Stimulated activated CD4-positive, alpha-beta T cell treated with anti-CD3 and anti-CD28 coated beads, Interleukin-15, amount 100 ng/mL, for 48 hours (primary cell): ENCODE data around the gene TRIP13.
"Not testable (repeated sequence)": the region's sequence is repeated elsewhere in the genome, so short reads cannot be mapped to it uniquely, and the experiment has no call there.

ENCODE experiments used
- DNase-seq, 2 donors: peaks; one replicate each; pipeline ENCODE4 v3.0.0-alpha.2; 2020; ENCODE audit warnings: low read depth in 2 of 2

TRIP13 gene

DNA sequence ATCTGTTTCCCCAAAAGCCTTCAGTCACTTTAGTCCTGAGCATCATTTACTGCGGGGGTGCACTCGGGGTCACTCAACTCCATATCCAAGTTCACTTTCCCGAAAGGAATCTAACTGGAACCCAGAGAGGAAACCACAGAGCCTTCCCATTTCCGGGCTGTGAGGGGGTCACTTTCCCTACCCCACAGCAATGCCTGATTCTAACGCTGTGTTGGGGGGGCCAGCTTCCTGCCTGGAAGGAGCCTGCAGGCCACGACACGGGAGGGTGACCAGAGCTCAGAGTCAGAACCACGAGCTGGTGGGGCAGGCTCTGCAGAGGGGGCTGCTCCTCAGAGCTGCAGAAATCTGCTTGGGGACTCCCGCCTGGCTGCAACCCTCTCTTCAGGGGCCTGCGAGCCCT, 20.4 kb upstream of the TRIP13 start:
- DNase-seq = no peak

DNA sequence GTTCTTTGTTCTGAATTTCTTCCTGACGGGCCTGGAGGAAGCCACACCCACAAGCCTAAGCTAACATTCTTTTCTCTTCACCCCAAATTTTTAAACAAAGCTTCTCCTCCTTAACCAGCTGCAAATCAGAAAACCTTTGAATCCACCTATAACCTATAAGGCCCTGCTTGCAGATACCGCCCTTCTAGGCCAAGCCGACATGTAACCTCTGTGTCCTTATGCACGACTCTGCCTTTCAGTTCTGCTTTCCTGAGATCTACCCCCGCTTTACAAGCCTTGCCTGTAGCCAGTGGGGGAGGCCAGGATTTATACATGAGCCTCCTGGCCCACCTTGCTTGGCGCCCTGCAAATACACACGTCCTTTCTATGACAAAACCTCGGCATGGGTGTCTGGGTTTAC, 19.4 kb upstream of the TRIP13 start:
- no peak for DNase-seq

DNA sequence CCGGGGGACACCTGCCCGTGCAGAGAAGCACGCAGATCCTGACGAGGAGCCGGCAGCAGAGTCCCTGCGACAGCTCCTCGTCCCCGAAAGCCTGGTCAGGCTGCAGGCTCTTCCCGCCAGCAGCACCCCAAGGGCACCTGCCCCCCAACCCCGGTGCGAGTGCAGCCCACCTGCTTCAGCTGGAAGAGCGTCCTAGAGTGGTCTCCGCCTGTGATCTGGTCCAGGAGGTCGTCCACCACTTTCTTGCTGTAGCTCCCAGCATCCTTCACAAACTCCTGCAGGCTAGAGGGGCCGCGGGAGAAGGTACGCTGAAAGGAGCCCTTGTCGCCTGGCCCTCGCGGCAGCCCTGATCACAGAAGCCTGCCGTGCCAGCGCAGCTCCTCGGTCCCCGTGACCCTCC, 16.8 kb upstream of the TRIP13 start:
- DNase-seq = no peak

DNA sequence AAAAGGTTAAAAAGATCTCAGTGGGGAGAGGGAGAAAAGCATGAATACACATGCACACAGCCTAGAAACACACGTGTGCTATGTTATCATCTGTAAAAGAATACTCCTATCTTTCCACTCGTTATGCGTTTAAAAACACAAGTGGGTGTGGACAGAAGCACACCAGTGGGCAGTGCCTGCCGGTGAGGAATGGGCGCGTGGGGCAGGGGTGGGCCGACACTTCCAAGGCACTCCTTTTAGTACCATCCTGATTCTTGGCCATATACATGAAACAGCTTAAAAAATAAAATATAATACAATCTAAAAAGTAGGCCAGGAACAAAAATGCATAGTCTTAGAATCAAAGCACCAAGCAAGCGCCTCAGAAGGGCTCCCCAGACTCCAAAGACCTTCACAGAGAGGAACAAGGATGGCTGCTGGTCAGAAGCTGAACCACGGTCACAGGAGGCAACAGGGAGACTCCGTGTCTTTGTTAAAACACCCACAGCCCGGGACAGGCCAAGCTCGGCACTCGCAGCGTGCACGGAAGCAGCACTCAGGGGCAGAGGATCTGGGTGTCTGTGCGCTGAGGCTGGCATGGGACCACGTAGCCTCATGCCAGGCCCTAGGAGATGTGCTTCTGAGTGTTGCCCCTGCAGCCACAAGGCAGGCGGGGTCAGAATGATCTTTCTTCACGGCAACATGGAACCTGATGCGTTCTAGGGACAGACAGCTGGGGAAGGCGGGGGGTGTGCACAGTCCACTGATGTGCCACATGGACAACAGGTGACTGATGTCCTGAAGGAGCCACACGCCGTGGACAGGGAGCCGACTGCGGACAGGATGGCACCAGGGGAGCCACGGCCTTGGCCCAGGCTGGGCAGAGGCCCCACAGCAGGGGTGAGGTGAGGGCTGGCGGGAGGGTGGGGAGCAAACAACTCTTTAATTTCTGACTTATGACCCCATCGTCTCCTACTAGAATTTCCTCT, 16.0 kb upstream of the TRIP13 start:
- no peak for DNase-seq

DNA sequence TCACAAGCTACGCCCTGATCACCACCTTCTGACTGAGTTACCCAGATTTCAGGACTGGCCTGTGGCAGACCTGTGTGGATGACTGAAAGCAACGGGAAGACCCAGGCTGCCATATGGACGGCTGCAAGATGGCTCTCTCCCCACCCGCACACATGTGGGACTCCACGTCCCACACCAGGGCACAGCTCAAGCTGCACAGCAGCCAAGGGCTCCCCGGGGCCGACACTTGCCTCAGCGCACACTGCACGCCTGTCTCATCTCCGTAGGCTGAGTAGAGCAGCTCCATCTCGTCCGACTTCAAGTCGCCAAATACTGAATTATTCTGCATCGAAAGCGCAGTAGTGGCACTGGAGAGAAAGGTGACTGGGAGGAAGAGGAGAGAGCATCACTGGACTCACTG, 14.6 kb upstream of the TRIP13 start:
- DNase-seq = no peak

DNA sequence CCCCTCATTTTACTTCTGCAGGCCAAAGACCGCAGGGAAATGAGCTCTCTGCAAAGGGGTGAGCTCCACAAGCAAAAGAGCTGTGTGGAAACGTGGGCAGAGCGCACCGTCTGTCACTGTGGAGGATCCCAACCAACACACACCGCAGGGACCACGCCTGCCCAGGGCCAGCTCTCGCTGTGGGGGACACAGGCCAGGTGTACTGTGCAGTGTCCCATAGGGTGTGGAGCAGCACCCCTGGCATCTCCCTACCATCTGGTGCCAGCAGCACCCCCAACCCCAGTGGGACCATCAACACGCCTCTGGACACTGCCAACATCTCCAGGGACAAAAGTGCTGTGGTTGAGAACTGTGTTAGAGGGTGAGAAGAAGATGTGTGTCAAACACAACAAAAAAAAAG, 14.0 kb upstream of the TRIP13 start:
- DNase-seq = not testable (repeated sequence)

DNA sequence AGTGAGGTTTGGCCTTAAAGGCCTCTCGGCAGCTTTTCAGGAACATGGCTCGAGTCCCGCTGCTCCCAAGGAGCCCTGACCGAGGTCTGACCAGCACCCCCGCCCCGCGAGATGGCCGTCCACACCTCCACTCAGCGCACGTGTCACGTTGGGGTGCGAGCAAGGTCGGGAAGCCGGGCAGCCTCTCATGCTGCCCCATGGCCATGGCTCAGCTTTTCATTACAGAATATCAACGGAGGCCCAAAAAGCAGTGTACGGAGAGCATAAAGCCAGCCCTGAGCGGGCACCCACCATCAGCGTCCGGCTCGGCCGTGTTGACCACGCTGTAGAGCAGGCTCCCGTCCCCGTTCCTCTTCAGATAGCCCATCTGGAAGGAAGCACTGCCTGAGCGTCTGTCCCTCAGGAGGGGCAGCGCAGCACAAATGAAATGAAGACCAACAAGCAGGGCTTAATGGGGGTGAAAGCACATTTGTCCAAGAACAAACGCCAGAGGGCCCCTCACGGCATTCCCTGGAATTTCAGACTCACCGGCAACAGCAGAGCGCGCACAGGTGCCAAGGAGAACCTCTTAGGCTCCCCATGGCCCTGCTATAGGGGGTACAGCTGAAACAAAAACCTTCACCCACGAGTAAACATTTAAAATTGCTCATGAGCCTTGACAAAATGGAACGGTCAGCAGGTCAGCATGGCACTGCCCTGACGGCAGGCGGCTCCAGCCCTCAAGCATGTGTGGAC, 11.7 kb upstream of the TRIP13 start:
- DNase-seq = no peak

DNA sequence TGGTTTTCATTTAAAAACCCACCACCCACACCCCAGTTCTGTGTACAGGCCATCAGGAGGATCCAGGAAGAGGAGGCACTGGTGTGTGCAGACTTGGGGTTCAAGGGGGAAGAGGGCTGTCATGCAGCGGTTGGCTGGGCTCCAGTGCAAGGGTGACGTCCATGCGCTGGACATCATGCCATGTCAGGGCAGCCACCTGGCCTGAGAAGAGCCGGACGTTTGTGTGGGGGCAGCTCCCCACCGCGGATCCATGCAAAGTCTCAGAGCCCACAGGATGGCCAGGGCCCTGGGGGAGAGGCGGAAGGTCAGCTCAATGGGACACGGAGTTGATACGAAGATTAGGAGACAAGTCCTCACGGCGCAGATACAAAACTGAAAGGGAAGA, 11.1 kb upstream of the TRIP13 start:
- DNase-seq = no peak

DNA sequence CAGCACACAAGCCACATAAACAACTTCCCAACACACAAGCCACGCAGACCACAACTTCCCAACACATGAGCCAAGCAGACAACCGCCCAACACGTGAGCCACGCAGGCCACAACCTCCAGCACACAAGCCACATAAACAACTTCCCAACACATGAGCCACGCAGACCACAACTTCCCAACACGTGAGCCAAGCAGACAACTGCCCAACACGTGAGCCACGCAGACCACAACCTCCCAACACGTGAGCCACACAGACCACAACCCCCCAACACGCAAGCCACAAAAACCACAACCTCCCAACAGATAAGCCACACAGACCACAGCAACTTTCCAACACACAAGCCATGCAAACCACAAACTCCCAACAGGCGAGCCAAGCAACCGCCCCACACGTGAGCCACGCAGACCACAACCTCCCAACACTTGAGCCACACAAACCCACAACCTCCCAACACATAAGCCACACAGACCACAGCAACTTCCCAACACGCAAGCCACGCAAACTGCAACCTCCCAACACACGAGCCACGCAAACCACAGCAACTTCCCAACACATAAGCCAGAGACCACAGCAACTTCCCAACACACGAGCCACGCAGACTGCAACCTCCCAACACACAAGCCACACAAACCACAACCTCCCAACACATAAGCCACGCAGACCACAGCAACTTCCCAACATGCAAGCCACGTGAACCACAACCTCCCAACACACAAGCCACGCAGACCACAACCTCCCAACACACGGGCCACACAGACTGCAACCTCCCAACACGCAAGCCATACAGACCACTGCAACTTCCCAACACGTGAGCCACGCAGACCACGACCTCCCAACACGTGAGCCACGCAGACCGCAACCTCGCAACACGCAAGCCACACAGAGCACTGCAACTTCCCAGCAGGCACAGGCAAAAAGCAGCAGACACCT, 10.2 kb upstream of the TRIP13 start:
- DNase-seq = no peak

DNA sequence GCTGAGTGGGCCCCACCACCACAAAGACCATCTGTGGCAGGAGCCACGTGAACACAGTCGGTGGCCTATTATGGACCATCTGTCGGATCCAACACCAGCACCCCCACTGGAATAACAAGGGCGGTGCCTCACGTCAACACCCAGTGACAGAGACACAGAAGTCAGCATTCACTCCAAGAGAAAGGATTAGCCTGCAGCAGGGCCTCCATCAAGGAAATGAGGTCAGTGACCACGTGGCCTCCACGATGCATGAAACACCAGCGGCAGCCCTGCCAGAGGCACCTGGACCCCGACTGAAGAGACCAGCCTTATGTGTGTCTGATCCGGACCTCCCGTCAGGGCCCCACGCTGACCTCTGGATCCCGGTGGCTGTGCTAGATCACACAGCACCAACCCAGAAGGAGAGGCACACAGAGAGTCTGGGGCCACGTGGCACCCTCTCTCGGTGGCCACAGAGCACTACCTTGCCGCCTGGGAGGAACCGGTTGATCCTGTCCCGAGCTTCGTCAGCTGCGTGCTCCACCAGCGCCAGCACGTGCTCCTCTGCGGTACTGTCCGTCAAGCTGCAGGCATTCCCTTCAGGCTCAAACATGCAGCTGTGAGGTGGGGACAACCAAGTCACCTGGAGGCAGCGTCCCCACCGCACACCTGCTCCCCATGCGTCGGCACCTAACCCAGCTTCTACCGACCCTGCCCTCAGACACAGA, 9.1 kb upstream of the TRIP13 start:
- no peak for DNase-seq

DNA sequence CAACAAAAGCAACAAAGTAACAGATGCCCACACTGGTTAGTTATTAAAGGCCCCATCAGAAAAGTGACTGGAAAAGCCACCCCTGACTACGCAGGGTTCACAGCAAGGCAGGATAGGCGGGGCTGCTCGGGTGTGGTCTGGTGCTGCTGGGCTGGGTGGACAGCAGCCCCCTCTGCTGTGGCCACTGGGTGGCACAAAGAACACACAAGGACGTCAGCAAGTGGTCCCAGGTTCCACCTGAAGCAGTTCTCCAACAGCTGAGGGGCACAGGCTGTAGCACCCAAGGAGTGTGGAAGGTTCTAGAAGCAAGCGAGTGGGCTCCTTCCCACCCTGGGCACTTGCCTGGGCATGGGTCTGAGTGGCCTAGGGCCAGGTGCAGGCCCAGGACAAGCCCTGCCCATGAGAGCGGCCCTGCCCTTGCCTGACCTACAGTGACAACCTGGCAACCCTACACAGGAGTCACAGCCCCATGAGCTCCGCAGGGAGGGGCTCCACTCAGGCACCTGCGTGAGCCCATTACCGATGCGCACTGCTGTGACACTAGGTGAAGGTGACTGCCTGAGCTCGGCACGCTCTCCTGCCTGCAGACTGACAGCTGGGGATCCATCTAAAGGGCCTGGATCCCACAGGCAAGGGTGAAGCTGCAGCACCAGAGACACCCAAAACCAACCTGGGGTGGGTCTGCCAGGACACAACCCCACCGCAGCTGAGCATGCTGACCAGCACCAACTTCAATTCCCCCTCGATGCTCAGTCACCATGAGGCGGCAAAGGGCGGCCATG, 8.1 kb upstream of the TRIP13 start:
- no peak for DNase-seq

DNA sequence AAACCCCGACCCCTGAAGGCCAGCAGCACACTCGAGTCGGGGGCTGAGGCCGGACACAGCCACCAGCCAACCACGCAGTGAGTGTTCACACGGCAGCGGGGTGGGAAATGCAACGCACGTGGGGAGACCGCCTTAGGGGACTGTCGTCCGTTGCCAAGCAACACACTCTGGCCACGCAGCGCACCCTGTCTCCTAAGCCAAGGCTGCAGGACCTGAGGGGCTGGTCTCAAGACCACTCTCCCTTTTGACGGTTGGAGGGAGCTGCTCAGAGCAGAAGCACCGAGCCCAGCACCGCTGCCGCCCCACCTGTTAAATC, 7.6 kb upstream of the TRIP13 start:
- no peak for DNase-seq

DNA sequence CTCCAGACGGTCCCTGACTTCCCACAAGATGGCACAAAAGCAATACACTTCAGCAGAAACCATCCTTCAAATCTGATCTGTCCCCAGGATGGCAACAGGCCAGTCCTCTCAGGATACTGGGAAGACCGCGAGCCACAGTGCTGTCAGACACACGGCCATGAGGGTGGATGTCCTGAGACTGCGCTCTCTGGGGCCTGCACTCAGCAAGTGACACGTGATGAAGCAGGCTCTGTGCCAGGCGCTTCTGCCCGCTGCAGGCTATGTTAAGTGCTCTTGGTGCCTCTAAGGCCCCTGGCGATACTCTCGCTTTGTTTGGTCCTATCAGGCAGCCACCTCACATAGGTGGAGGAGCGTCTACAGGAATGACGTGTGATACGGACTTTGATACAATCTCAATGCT, 7.2 kb upstream of the TRIP13 start:
- DNase-seq = no peak

DNA sequence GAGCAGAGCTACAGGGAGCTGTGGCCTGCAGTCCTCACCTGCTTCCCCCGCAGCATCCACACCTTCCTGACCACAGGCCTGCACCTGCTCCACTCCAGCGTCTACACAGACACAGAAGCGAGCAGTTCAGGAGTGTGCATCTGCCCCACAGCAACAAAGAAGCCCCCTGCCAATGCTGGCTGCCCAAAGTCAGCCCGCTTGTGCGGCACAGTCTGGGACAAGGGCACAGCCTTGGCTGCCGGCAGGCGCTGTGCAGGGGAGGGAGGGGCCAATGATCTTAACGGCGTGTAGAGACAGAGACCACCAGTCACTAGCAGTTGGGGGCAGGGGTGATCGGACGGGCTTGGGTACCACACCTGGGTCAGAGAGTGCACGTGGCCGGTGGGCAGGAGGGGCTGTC, 6.6 kb upstream of the TRIP13 start:
- no peak for DNase-seq

DNA sequence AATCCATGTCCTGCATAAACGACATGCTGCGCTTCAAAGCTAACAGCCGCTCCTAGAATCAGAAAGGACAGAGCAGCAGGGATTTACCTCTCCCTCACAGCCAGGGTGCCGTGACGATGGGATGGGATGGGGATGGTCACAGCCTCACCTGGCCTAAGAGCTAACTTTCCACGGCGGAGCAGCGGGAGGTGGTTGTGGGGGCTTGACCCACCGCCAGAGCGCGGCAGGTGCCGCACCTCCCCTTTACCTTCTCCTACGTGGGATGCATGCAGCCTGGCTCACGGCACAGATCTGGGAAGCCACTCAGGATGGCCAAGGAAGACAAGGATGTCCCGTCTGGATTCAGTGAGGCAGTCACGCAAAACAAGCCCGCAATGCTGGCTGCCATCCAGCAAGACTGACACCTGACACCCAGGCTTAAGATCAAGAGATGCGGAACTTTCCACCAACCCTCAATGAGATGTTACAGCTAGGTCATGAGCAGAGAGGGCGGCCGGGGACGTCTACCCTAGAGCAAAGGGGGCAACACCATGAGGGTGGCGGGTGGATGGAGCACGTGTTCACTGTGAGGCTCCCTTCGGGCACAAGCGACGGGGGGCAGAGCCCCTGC, 5.9 kb upstream of the TRIP13 start:
- no peak for DNase-seq

DNA sequence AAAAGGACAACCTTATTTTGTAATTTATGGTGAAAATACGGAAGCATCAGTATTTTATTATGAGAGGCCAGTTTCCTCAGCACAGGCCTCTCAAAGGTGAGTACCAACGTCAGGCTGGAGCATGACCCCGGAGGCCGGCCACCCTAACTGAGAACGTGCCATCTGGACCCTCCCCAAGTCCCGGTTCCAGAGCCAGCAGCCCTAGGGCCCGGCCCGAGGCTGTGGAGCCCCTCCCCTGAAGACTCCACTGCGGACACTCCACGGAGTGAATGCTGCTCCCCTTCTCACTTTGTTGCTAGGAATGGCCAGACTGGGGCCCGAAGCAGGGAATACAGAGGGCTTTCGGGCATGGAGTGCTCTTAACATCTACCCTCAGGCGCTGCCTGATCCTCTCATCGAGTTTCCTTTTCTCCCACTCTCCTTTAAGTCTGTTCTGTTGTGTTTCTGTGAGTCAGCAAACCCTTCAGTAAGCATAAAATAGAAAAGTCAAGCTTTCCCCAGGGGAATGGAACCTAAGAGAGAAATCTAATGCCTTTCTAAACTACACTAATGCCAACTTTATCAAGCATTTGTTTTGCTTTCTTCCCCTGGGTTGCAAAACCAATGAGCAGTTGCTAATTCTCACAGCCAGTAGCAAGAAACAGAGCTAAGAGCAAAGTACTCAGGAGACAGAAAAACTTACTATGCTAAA, 4.6 kb upstream of the TRIP13 start:
- DNase-seq = no peak

DNA sequence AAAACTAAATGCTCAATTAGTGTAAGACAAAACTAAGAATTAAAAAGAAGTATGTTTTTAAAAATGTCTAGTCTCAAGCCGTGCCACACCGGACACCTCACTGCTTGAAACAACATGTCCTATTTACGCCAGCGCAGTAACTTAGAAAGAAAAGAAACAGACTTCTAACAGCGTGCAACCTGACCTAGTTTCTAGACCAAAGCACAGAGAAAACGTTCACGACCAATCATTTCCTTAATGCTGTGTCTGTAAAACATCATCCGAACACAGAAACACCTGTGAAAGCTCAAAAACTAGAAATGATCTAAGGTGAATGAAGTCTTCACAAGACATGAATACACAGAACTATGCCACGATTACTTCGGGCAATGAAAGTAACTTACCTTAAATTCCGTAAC, 4.0 kb upstream of the TRIP13 start:
- no peak for DNase-seq

DNA sequence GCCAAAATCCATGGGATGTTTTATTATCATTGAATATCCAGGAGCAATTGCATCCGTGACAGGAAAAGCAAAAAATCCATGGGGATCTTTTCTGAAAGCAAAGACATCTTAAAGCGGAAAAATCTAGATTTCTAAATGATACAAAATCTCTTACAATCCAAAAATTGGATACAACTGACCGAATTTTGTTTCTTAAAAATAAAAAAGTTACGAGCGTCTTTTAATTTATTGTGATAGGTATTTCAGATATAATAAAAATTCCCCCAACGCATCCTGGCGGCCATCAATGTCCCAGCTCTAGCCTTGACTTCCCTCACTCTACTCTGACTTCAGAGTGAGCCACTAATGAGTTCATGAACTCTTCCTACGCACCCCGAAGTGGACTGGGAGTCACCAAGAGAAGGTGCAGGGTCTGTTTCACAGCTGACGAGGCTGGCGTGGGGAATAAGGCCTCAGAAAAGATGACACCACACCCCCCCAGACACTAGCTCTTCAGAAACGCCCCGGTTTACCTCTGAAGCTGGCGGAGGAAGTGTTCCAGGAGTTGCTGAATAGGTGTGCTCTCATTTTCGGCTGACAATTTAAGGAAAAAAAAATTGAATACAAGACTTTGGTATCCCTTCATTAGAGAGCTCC, 3.5 kb upstream of the TRIP13 start:
- no peak for DNase-seq

DNA sequence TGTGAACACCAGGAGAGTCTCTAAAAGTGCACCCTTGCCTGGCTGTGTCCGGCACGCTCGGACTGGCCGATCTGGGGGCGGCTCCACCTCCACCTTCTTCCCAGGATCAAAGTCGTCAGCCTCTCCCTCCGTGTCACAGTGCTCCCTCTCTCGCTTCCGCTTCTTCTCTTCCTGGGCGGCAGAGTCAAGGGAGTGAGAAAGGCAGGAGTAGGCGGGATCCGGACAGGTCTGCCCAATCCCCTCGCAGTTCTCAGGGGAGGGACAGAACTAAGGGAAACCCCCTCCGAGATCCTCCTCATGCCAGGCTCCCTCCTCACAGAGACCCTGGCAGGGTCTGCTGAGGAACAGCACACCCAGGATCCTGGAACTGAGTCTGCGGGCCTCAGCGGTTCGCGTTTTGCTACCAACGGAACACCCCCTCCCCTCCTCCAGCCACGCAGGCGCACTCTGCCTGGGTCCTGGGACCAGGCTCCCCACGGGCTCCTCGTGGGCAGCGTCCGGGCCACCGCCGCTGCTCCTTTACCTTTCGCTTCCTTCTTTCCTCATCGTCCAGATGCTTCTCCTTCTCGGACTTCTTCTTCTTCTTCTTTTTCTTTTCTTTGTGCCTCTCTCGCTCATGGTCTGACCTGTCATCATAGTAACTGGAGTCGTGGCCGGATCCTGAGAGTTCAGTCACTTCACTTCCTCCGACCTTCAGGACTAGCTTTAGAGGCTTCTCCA, 1.4 kb upstream of the TRIP13 start:
- no peak for DNase-seq
